ENCODE data around the gene ASCC3. TPM values are rescaled to one million over a fixed set of nuclear protein-coding genes. Genes with fewer than 3 reads are reported as not detected.

ASCC3 gene, protein sequence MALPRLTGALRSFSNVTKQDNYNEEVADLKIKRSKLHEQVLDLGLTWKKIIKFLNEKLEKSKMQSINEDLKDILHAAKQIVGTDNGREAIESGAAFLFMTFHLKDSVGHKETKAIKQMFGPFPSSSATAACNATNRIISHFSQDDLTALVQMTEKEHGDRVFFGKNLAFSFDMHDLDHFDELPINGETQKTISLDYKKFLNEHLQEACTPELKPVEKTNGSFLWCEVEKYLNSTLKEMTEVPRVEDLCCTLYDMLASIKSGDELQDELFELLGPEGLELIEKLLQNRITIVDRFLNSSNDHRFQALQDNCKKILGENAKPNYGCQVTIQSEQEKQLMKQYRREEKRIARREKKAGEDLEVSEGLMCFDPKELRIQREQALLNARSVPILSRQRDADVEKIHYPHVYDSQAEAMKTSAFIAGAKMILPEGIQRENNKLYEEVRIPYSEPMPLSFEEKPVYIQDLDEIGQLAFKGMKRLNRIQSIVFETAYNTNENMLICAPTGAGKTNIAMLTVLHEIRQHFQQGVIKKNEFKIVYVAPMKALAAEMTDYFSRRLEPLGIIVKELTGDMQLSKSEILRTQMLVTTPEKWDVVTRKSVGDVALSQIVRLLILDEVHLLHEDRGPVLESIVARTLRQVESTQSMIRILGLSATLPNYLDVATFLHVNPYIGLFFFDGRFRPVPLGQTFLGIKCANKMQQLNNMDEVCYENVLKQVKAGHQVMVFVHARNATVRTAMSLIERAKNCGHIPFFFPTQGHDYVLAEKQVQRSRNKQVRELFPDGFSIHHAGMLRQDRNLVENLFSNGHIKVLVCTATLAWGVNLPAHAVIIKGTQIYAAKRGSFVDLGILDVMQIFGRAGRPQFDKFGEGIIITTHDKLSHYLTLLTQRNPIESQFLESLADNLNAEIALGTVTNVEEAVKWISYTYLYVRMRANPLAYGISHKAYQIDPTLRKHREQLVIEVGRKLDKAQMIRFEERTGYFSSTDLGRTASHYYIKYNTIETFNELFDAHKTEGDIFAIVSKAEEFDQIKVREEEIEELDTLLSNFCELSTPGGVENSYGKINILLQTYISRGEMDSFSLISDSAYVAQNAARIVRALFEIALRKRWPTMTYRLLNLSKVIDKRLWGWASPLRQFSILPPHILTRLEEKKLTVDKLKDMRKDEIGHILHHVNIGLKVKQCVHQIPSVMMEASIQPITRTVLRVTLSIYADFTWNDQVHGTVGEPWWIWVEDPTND (N-terminal part only)
- total RNA-seq (2021; fragmentation: NEBNext Ultra II Directional; extraction: Animal tissue kit (Norgen Biotek cat#: 25700)) = 100 to 1,000 TPM in 1 of 6 experiments, 10 to 100 TPM in 5; 96.1 to 101 (median 97.8) TPM
- long read RNA-seq, partial matches to known transcripts = 32 of 46 reads
- long read RNA-seq, other reads (novel, unspliced or antisense) = 10 of 46 reads

DNA sequence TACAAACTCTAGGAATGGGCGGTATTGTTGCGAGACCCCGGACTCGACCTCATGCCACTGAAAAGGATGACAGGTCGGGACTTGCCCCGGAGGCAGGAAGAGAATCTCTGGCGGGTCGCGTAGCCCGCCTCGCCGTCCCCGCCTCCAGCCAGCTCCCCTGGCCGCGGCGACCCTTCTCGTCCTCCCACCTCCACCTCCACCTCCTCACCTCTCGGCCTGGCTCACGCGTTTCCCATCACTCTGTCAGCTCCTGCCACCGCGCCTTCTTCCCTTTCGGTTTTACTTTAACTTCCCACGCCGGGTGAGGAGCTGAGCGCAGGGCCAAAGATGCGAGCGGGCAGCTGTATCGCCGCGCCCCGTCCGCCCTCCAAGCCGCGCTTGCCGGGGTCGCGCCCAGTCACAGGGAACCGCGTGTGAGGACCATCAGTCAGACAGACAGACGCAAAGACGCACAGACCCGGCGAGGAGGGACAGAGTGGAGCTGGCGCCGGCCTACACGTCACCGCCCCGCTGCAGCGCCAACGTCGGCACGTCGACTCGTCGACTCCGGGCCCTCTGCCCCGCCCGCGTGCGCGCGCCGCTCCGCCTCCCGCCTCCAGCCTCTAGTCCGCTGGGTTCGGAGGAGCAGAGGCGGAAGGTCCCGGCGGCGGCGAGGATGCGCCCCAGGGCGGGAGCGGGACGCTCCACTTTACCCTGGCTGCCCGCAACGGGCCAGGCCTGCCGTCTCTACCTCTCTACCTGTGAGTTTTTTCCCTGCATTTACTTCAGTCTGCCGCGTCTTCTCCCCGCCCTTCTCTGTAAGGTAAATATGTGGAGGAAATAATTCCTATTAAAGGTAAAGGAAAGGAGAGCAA, at the start of gene ASCC3:
TSS of gene ASCC3 (minus strand) at position 477 of the 854 bp plus-strand sequence. CDS start 13,332 bp downstream, outside the sequence.
- H3K9me3 Mint-ChIP-seq = no peaks in the 10 kb centered on the region
- H3K4me3 Mint-ChIP-seq = peak within 1 kb of the TSS; percentile 100
- peaks cover 2% of the 10 kb centered on the region for H3K27me3 Mint-ChIP-seq (ENCODE audit: insufficient read depth)
- peak; percentile 89 for DNase-seq
- peaks cover 19% of the 10 kb centered on the region for H3K36me3 Mint-ChIP-seq (ENCODE audit: low read depth)
- peak within 1 kb of the TSS; percentile 100 for H3K27ac Mint-ChIP-seq
- TF ChIP-seq, protein P1, sequence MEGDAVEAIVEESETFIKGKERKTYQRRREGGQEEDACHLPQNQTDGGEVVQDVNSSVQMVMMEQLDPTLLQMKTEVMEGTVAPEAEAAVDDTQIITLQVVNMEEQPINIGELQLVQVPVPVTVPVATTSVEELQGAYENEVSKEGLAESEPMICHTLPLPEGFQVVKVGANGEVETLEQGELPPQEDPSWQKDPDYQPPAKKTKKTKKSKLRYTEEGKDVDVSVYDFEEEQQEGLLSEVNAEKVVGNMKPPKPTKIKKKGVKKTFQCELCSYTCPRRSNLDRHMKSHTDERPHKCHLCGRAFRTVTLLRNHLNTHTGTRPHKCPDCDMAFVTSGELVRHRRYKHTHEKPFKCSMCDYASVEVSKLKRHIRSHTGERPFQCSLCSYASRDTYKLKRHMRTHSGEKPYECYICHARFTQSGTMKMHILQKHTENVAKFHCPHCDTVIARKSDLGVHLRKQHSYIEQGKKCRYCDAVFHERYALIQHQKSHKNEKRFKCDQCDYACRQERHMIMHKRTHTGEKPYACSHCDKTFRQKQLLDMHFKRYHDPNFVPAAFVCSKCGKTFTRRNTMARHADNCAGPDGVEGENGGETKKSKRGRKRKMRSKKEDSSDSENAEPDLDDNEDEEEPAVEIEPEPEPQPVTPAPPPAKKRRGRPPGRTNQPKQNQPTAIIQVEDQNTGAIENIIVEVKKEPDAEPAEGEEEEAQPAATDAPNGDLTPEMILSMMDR (IDR thresholded peaks at IDR 0.05) = no peak
- peaks cover 53% of the 10 kb centered on the region for H3K4me1 Mint-ChIP-seq (ENCODE audit: low read depth)

DNA sequence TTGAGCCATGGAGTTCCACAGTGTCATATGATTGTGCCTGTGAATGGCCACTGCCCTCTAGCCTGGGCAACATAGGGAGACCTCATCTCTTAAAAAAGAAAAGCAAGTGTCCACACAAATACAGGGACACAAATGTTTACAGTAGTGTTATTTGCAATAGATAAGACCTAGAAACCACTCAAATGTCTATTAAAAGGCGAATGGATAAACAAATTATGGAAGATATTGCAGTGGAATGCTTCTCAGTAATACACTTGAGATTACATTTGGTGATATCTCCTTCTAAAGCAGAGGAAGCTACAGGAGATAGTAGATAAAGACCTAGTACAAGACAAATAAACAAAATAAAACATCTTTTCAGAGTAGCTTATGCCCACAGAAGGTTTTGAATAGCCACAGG, 44.6 kb upstream of the ASCC3 start:
- peaks cover 8% of the 10 kb centered on the region; the same call in 1 of the 2 replicates for H3K4me1 Mint-ChIP-seq (ENCODE audit: low read depth)
- no peaks in the 10 kb centered on the region for H3K36me3 Mint-ChIP-seq (ENCODE audit: low read depth)
- no peak for DNase-seq
- H3K4me3 Mint-ChIP-seq = no peak overlapping the region
- no peaks in the 10 kb centered on the region for H3K9me3 Mint-ChIP-seq
- TF ChIP-seq, protein P1 (IDR thresholded peaks at IDR 0.05) = no peak
- no peak overlapping the region for H3K27ac Mint-ChIP-seq
- H3K27me3 Mint-ChIP-seq (ENCODE audit: insufficient read depth) = peaks cover 2% of the 10 kb centered on the region; the same call in 1 of the 2 replicates

DNA sequence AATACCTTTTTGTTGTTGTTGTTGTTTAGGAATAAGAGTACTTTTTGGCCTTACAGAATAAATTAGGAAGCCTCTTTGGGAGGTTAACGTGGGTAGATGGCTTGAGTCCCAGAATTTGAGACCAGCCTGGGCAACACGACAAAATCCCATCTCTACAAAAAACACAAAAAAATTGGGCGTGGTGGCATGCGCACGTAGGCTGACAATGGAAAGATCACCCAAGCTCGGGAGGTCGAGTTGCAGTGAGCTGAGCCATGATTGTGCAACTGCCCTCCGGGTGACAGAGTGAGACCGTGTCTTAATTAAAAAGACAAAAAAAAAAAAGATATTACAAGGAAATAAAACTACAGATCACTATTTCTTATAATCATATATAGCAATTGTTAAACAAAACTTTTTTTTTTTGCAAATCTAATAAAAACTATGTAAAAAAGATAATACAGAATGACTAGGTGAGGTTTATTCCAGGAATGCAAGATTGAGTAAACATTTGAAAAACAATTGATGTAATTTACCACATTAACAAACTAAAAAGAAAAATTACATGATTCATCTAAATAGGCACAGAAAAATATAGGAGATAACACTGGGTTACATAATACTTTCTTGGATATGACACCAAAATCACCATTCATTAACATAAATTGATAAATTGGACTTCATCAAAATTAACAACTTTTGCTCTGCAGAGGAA, 43.6 kb upstream of the ASCC3 start:
- no peaks in the 10 kb centered on the region for H3K36me3 Mint-ChIP-seq (ENCODE audit: low read depth)
- no peak overlapping the region for H3K27ac Mint-ChIP-seq
- peaks cover 2% of the 10 kb centered on the region; the same call in 1 of the 2 replicates for H3K27me3 Mint-ChIP-seq (ENCODE audit: insufficient read depth)
- no peak for DNase-seq
- H3K9me3 Mint-ChIP-seq = no peaks in the 10 kb centered on the region
- no peak overlapping the region for H3K4me3 Mint-ChIP-seq
- peaks cover 8% of the 10 kb centered on the region; the same call in 1 of the 2 replicates for H3K4me1 Mint-ChIP-seq (ENCODE audit: low read depth)
- TF ChIP-seq, protein P1 (IDR thresholded peaks at IDR 0.05) = no peak

DNA sequence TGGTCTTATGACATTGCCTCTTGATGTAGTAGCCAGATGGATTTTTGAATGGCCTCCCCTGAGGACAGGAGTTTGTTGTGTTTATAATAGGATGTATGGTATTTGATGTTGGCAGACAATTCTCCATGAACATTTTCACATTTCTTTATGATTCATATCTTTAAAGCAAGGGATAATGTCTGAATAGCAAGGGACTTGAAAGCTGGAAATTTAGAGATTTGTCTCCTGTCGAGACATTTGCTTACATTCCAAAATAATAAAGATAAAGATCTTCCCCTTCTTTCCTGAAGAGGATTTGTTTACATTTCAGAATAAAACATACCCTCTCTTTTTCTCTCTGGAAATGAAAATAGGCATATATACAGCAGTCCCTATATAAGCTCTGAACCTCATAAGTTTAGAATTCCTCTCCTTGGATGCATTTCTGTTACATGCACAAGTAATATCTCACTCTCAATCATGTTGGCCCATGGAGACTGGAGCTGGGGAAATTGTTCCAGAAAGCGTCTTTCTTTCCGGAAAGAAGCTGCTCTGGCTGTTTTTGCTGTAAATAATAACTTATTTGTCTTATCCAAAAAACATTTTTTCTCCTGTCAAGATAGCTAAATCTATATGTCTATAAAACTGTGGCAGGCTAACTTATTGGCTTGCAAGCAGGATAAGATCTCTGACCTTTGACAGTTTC, 42.5 kb upstream of the ASCC3 start:
- H3K36me3 Mint-ChIP-seq (ENCODE audit: low read depth) = no peaks in the 10 kb centered on the region
- DNase-seq = no peak
- H3K4me1 Mint-ChIP-seq (ENCODE audit: low read depth) = peaks cover 8% of the 10 kb centered on the region; the same call in 1 of the 2 replicates
- no peak overlapping the region for H3K27ac Mint-ChIP-seq
- H3K4me3 Mint-ChIP-seq = no peak overlapping the region
- peaks cover 2% of the 10 kb centered on the region; the same call in 1 of the 2 replicates for H3K27me3 Mint-ChIP-seq (ENCODE audit: insufficient read depth)
- TF ChIP-seq, protein P1 (IDR thresholded peaks at IDR 0.05) = no peak
- no peaks in the 10 kb centered on the region for H3K9me3 Mint-ChIP-seq
